Gastrocnemius medialis (tissue), 4 donors: ENCODE data around the gene MRGPRD. TPM values are rescaled to one million over a fixed set of nuclear protein-coding genes. Genes with fewer than 3 reads are reported as not detected.

Source experiments
- ATAC-seq, 2 donors: fragments of 150-250 bp; one replicate each; pipeline ENCODE4 v1.9.1; 2016
- DNase-seq, 2 donors: peaks; one replicate each; pipeline ENCODE4 v3.0.0-alpha.2; 2019
- H3K27ac ChIP-seq, 4 donors: fragments of 200-600 bp; sonication (generic); 1 replicate in 1 of 4; 2 replicates in 3 of 4; pipeline ENCODE4 v1.5.1; 2016 to 2018; ENCODE audit warnings: mild to moderate bottlenecking in 2 of 4, moderate library complexity in 1 of 4
- H3K27me3 ChIP-seq, 3 donors: fragments of 200-600 bp; sonication (generic) in 2 of 3; 1 replicate in 1 of 3; 2 replicates in 2 of 3; pipeline versions ENCODE4 v1.5.1 to v1.6.0; 2016 to 2019; ENCODE audit warnings: mild to moderate bottlenecking in 1 of 3, moderate library complexity in 1 of 3
- H3K36me3 ChIP-seq, 2 donors: fragments of 200-600 bp; sonication (generic) in 1 of 2; one replicate each; pipeline ENCODE4 v1.5.1; 2017 to 2018
- H3K4me1 ChIP-seq, 2 donors: fragments of 200-600 bp; sonication (generic) in 1 of 2; one replicate each; pipeline ENCODE4 v1.5.1; 2016 to 2017; ENCODE audit warnings: mild to moderate bottlenecking in 2 of 2
- H3K4me3 ChIP-seq, 4 donors: fragments of 200-600 bp; sonication (generic) in 3 of 4; 1 replicate in 1 of 4; 2 replicates in 3 of 4; pipeline ENCODE4 v1.5.1; 2016 to 2019; ENCODE audit warnings: mild to moderate bottlenecking in 2 of 4
- H3K9me3 ChIP-seq, 3 donors: fragments of 200-600 bp; sonication (generic) in 2 of 3; 1 replicate in 1 of 3; 2 replicates in 2 of 3; pipeline ENCODE4 v1.5.1; 2016 to 2019
- POLR2A ChIP-seq, 2 donors: fragments of 450-650 bp; IDR thresholded peaks; one replicate each; pipeline ENCODE4 v1.6.1; 2017; ENCODE audit warnings: antibody characterized with exemption in 2 of 2, mild to moderate bottlenecking in 2 of 2, moderate library complexity in 2 of 2
- in situ Hi-C, 4 donors: fragments of 200-750 bp; cut with MboI; loops; one replicate each; pipeline versions ENCODE4 v1.15.0 to v1.8.0; 2017; ENCODE audit warnings: low sequenced_read_pairs in 4 of 4
- intact Hi-C: fragments of 100-400 bp; cut with DNase I; formaldehyde crosslinking; loops from one replicate; pipeline ENCODE4 v1.15.1; 2023; ENCODE audit warnings: low total_unique reads
- total RNA-seq, 4 donors: library from RNA; depleted of rRNA; stranded (reverse); fragments of >200 nt; gene quantifications; one replicate each; pipeline versions ENCODE4 v1.1.0 to v1.2.3, GENCODE V29; 2016
- TF ChIP-seq, protein P1 (sequence below), 5 experiments: fragments of 450-650 bp in 3 of 5; fragments of 200-600 bp in 2 of 5; sonication (generic) in 2 of 5; IDR thresholded peaks in 4 of 5; conservative IDR thresholded peaks in 1 of 5; 1 replicate in 4 of 5; 2 replicates in 1 of 5; pipeline ENCODE4 v1.5.1; 2016 to 2019; ENCODE audit warnings: antibody characterized with exemption in 5 of 5, mild to moderate bottlenecking in 3 of 5, moderate library complexity in 3 of 5

The MRGPRD gene
- total RNA-seq, 4 donors from 2014 or later = not detected

DNA sequence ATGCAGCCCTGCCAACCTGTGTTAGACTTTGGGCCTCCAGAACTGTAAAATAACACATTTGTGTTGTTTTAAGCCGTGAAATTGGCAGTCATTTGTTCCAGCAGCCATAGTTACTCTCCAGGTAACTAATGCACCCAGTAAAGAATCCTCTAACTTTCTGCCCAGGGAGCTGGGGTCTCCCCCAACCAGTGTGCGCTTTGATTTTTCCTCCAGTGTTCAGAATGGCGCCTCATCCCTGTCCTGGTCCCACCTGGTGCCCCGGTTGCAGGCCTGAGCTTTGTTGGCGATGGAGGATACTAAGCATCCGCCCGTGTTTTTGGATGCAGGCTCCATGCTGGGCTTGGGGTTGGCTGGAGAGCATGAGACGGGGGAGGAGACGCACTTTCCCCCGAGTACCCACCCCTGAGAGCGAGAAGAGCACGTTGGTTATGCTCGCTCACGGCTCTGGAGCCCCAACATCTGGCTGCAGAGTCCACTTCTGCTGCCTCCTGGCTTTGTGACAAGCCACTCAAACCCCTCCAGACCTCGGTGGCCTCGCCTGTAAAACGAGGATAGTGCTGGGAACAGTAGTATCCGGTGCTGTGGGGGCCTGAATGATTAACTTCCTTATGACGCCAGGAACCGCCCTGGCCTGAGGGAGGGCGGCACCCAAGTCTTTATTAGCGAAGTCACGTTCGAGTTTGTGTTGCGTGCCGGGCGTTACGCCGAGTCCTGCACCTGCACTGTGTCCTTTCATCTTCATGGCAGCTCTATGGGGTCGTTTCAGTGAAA is 25.8 kb downstream of the MRGPRD start:
- Histone ChIP-seq H3K36me3 (no peaks in the 10 kb centered on the region), H3K27ac (peak overlapping the region in 1 of 4 donors; percentile 26), H3K9me3 (no peaks in the 10 kb centered on the region), H3K4me1 (no peaks in the 10 kb centered on the region), H3K27me3 (peaks cover 0 to 3% (median 0%) of the 10 kb centered on the region in 3 donors), H3K4me3 (peak overlapping the region in 1 of 4 donors; percentile 3)
- in situ Hi-C loops (no loop called here), intact Hi-C loops (no loop called here)
- DNase-seq = peak in 1 of 2 donors; percentile 17
- ATAC-seq = peak; percentile 45 to 69
- no peak for TF ChIP-seq POLR2A (IDR thresholded peaks at IDR 0.05)
- TF ChIP-seq, protein P1, sequence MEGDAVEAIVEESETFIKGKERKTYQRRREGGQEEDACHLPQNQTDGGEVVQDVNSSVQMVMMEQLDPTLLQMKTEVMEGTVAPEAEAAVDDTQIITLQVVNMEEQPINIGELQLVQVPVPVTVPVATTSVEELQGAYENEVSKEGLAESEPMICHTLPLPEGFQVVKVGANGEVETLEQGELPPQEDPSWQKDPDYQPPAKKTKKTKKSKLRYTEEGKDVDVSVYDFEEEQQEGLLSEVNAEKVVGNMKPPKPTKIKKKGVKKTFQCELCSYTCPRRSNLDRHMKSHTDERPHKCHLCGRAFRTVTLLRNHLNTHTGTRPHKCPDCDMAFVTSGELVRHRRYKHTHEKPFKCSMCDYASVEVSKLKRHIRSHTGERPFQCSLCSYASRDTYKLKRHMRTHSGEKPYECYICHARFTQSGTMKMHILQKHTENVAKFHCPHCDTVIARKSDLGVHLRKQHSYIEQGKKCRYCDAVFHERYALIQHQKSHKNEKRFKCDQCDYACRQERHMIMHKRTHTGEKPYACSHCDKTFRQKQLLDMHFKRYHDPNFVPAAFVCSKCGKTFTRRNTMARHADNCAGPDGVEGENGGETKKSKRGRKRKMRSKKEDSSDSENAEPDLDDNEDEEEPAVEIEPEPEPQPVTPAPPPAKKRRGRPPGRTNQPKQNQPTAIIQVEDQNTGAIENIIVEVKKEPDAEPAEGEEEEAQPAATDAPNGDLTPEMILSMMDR (IDR thresholded peaks at IDR 0.05 in 4 of 5, conservative IDR thresholded peaks at IDR 0.05 in 1 of 5) = no peak

DNA sequence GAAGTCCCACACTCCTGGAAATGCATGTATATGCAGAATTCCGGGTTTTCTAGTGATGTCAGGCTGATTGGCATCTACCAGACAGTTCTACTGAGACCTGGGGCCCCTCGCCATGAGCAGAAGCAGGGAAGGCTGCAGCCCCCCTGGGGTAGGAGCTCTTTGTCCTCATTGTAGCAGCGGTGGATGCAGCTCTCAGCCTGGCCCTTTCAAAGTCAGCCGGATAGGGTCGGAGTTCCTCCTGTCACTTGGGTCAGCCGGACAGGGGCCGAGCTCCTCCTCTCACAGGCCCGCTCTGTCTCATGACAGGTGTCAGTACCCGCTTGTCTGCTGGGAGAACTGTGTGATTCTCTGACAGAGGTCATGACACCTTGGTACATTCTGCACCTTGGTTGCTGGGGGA is 30.0 kb downstream of the MRGPRD start:
- DNase-seq (no peak), ATAC-seq (no peak)
- intact Hi-C loops = no loop called here
- Histone ChIP-seq H3K4me3 (no peak overlapping the region), H3K4me1 (no peaks in the 10 kb centered on the region), H3K36me3 (no peaks in the 10 kb centered on the region), H3K9me3 (no peaks in the 10 kb centered on the region), H3K27me3 (no peaks in the 10 kb centered on the region), H3K27ac (no peak overlapping the region)
- TF ChIP-seq POLR2A (IDR thresholded peaks at IDR 0.05) = no peak
- TF ChIP-seq, protein P1 (IDR thresholded peaks at IDR 0.05 in 4 of 5, conservative IDR thresholded peaks at IDR 0.05 in 1 of 5) = no peak
- in situ Hi-C loops = no loop called here

DNA sequence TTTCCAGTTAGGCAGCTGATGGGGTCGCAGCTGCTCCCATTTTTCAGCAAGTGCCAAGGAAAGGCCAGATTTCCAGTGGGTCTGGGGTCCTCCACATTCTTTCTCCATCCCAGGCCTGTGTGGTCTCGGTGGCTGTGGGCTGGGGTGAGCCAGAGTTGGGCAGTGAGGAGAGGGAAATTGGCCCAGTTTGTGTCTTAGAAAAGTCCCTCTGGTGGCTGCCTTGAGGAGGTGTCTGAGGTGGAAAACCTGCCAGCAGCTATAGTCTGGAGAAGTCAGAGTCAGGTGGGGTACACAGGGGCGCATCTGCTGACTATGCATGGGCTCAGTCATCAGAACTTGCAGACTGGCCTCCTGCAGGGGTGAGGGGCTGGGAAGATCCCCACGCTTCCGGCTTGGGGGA is 30.5 kb downstream of the MRGPRD start:
- H3K27ac ChIP-seq = no peak overlapping the region
- in situ Hi-C loops = no loop called here
- H3K27me3 ChIP-seq = no peaks in the 10 kb centered on the region

DNA sequence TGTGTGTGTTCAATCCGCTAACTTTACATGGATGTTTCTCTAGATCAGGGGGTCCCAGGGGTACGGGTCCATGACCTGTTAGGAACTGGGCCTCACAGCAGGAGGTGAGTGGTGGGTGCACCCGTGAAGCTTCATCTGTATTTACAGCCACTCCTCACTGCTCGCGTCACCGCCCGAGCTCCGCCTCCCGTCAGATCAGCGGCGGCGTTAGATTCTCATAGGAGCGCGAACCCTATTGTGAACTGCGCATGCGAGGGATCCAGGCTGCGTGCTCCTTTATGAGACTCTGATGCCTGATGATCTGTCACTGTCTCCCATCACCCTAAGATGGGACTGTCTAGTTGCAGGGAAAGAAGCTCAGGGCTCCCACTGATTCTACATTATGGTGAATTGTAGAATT is 31.9 kb downstream of the MRGPRD start:
- DNase-seq = no peak
- intact Hi-C loops = no loop called here
- no peak for ATAC-seq
- Histone ChIP-seq H3K27ac (no peak overlapping the region), H3K36me3 (no peaks in the 10 kb centered on the region), H3K4me3 (no peak overlapping the region), H3K4me1 (no peaks in the 10 kb centered on the region), H3K9me3 (no peaks in the 10 kb centered on the region), H3K27me3 (no peaks in the 10 kb centered on the region)
- in situ Hi-C loops = no loop called here
- no peak for TF ChIP-seq POLR2A (IDR thresholded peaks at IDR 0.05)
- TF ChIP-seq, protein P1 (IDR thresholded peaks at IDR 0.05 in 4 of 5, conservative IDR thresholded peaks at IDR 0.05 in 1 of 5) = no peak

More for the DNA sequence above, 30.5 kb downstream of the MRGPRD start:
- no peak overlapping the region for H3K4me3 ChIP-seq
- ATAC-seq (no peak), DNase-seq (no peak)
- H3K36me3 ChIP-seq = no peaks in the 10 kb centered on the region
- no peaks in the 10 kb centered on the region for H3K9me3 ChIP-seq
- TF ChIP-seq, protein P1 (IDR thresholded peaks at IDR 0.05 in 4 of 5, conservative IDR thresholded peaks at IDR 0.05 in 1 of 5) = no peak
- TF ChIP-seq POLR2A (IDR thresholded peaks at IDR 0.05) = no peak
- H3K4me1 ChIP-seq = no peaks in the 10 kb centered on the region
- intact Hi-C loops = no loop called here
